Upper lobe of left lung (tissue), 4 donors: ENCODE measurements around the gene EIF2B5.

ENCODE experiments used
- CTCF ChIP-seq, 6 experiments: fragments of 450-650 bp in 4 of 6; fragments of 200-600 bp in 2 of 6; sonication (generic) in 2 of 6; IDR thresholded peaks; one replicate each; pipeline ENCODE4 v1.5.1; 2016 to 2019; ENCODE audit warnings: antibody characterized with exemption in 6 of 6
- POLR2A ChIP-seq, 4 donors: fragments of 450-650 bp; IDR thresholded peaks; one replicate each; pipeline ENCODE4 v1.5.1; 2016 to 2017; ENCODE audit warnings: antibody characterized with exemption in 4 of 4, mild to moderate bottlenecking in 2 of 4
- POLR2AphosphoS5 ChIP-seq, 2 donors: sonication (generic); formaldehyde crosslinking; IDR thresholded peaks; one replicate each; pipeline ENCODE4 v1.5.1; 2017; ENCODE audit warnings: antibody characterized with exemption in 2 of 2

DNA sequence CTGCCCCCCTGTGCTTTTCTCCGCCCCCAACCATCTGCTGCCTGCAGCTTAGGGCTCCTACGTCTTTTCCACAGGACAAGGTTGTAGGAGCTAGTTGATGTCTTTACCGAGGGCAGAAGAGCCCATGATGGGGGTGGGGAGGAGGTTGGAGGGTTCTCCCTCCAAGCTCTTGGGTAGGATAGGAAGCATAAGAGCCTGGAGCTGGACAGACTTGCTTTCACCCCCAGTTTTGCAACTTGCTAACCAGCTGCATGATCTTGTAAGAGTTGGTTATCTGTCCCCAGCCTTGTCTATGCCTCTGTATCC, 51.7 kb downstream of the EIF2B5 start:
- TF ChIP-seq POLR2A (IDR thresholded peaks at IDR 0.05) (no peak), CTCF (IDR thresholded peaks at IDR 0.05) (no peak), POLR2AphosphoS5 (IDR thresholded peaks at IDR 0.05) (no peak)
